BLaER1 (cell line): Measurements from ENCODE around the gene WDR91.
A peak's percentile ranks its signal among the peaks of the same experiment; 100 is the strongest.

Experiments used
- H3K27ac ChIP-seq: shearing (Covaris generic); formaldehyde crosslinking; 2 replicates; pipeline ENCODE4 v1.8.1; 2022
- H3K27me3 ChIP-seq: shearing (Covaris generic); formaldehyde crosslinking; 2 replicates; pipeline ENCODE4 v1.8.1; 2022
- H3K36me3 ChIP-seq: shearing (Covaris generic); formaldehyde crosslinking; 2 replicates; pipeline ENCODE4 v1.8.1; 2022
- H3K4me1 ChIP-seq: shearing (Covaris generic); formaldehyde crosslinking; 2 replicates; pipeline ENCODE4 v1.8.1; 2022
- H3K4me2 ChIP-seq: shearing (Covaris generic); formaldehyde crosslinking; 2 replicates; pipeline ENCODE4 v1.8.1; 2022
- H3K4me3 ChIP-seq: shearing (Covaris generic); formaldehyde crosslinking; 2 replicates; pipeline ENCODE4 v1.8.1; 2022
- H3K9ac ChIP-seq: shearing (Covaris generic); formaldehyde crosslinking; 2 replicates; pipeline ENCODE4 v1.8.1; 2022
- H3K9me3 ChIP-seq: shearing (Covaris generic); formaldehyde crosslinking; 2 replicates; pipeline ENCODE4 v1.8.1; 2022
- H4K20me1 ChIP-seq: shearing (Covaris generic); formaldehyde crosslinking; 2 replicates; pipeline ENCODE4 v1.8.1; 2022
- Cebpa-rat ChIP-seq: shearing (Covaris generic); IDR thresholded peaks from 2 replicates; pipeline ENCODE4 v1.8.1; 2022

Gene WDR91

GRCh38 chr7:135164357-135165061 is 46.8 kb downstream of the WDR91 start:
- Histone ChIP-seq H3K27ac (no peak overlapping the region), H3K36me3 (peaks cover 76% of the 10 kb centered on the region), H3K9me3 (peaks cover 23% of the 10 kb centered on the region), H4K20me1 (no peaks in the 10 kb centered on the region), H3K27me3 (no peaks in the 10 kb centered on the region), H3K4me1 (peaks cover 47% of the 10 kb centered on the region), H3K4me3 (no peak overlapping the region), H3K4me2 (no peak overlapping the region), H3K9ac (no peak overlapping the region)
- TF ChIP-seq Cebpa-rat, result no peak

GRCh38 chr7:135162382-135163001 is 48.8 kb downstream of the WDR91 start:
- H3K27ac ChIP-seq, result peak overlapping the region; percentile 95; the same call in 1 of the 2 replicates
- no peaks in the 10 kb centered on the region for H4K20me1 ChIP-seq
- peaks cover 32% of the 10 kb centered on the region for H3K4me1 ChIP-seq
- peaks cover 39% of the 10 kb centered on the region for H3K9me3 ChIP-seq
- TF ChIP-seq Cebpa-rat, result no peak
- peaks cover 80% of the 10 kb centered on the region for H3K36me3 ChIP-seq
- H3K9ac ChIP-seq, result no peak overlapping the region
- no peak overlapping the region for H3K4me2 ChIP-seq
- H3K27me3 ChIP-seq, result no peaks in the 10 kb centered on the region
- H3K4me3 ChIP-seq, result no peak overlapping the region

- Histone ChIP-seq H3K4me2 (peak overlapping the region; percentile 80; the same call in 1 of the 2 replicates), H3K36me3 (peaks cover 80% of the 10 kb centered on the region), H3K27ac (peak overlapping the region; percentile 95), H3K9me3 (peaks cover 47% of the 10 kb centered on the region), H4K20me1 (no peaks in the 10 kb centered on the region), H3K9ac (peak overlapping the region; percentile 74; the same call in 1 of the 2 replicates), H3K4me1 (peaks cover 29% of the 10 kb centered on the region), H3K4me3 (no peak overlapping the region), H3K27me3 (no peaks in the 10 kb centered on the region)
- TF ChIP-seq Cebpa-rat, result no peak
These were observed 49.7 kb downstream of the WDR91 start for GRCh38 chr7:135161669-135162068.

GRCh38 chr7:135160858-135161653 is 50.3 kb downstream of the WDR91 start:
- peak overlapping the region; percentile 74 for H3K9ac ChIP-seq
- H3K9me3 ChIP-seq, result peaks cover 53% of the 10 kb centered on the region
- no peaks in the 10 kb centered on the region for H4K20me1 ChIP-seq
- H3K27ac ChIP-seq, result peak overlapping the region; percentile 95
- peaks cover 29% of the 10 kb centered on the region for H3K4me1 ChIP-seq
- H3K4me3 ChIP-seq, result 0 out of 2 replicates have a peak overlapping the region, but pooled peaks have one; percentile 6
- peak; percentile 72; the same call in 1 of the 2 replicates for TF ChIP-seq Cebpa-rat
- no peaks in the 10 kb centered on the region for H3K27me3 ChIP-seq
- peak overlapping the region; percentile 80 for H3K4me2 ChIP-seq
- peaks cover 75% of the 10 kb centered on the region for H3K36me3 ChIP-seq

GRCh38 chr7:135160098-135160857 is 51.0 kb downstream of the WDR91 start:
- H3K9me3 ChIP-seq, result peaks cover 61% of the 10 kb centered on the region
- H3K4me3 ChIP-seq, result 0 out of 2 replicates have a peak overlapping the region, but pooled peaks have one; percentile 6
- peaks cover 29% of the 10 kb centered on the region for H3K4me1 ChIP-seq
- peak overlapping the region; percentile 95 for H3K27ac ChIP-seq
- H3K4me2 ChIP-seq, result peak overlapping the region; percentile 80
- peak overlapping the region; percentile 74 for H3K9ac ChIP-seq
- H4K20me1 ChIP-seq, result no peaks in the 10 kb centered on the region
- peaks cover 75% of the 10 kb centered on the region for H3K36me3 ChIP-seq
- TF ChIP-seq Cebpa-rat, result no peak
- H3K27me3 ChIP-seq, result no peaks in the 10 kb centered on the region

- H3K9ac ChIP-seq, result no peak overlapping the region; the same call in 1 of the 2 replicates
- H3K4me2 ChIP-seq, result peak overlapping the region; percentile 80
- H3K9me3 ChIP-seq, result peaks cover 63% of the 10 kb centered on the region
- no peak for TF ChIP-seq Cebpa-rat
- H3K36me3 ChIP-seq, result peaks cover 68% of the 10 kb centered on the region
- H3K4me3 ChIP-seq, result no peak overlapping the region
- H4K20me1 ChIP-seq, result no peaks in the 10 kb centered on the region
- H3K27ac ChIP-seq, result peak overlapping the region; percentile 95
- no peaks in the 10 kb centered on the region for H3K27me3 ChIP-seq
- peaks cover 29% of the 10 kb centered on the region for H3K4me1 ChIP-seq
These were observed 51.8 kb downstream of the WDR91 start for GRCh38 chr7:135159359-135160085.

GRCh38 chr7:135158874-135159273 is 52.5 kb downstream of the WDR91 start:
- Histone ChIP-seq H4K20me1 (no peaks in the 10 kb centered on the region), H3K27ac (no peak overlapping the region), H3K4me2 (no peak overlapping the region), H3K9me3 (peaks cover 65% of the 10 kb centered on the region), H3K27me3 (no peaks in the 10 kb centered on the region), H3K36me3 (peaks cover 61% of the 10 kb centered on the region), H3K9ac (no peak overlapping the region), H3K4me1 (peaks cover 29% of the 10 kb centered on the region), H3K4me3 (no peak overlapping the region)
- TF ChIP-seq Cebpa-rat, result no peak

- no peak for TF ChIP-seq Cebpa-rat
- Histone ChIP-seq H3K27ac (no peak overlapping the region), H4K20me1 (no peaks in the 10 kb centered on the region), H3K9ac (no peak overlapping the region), H3K9me3 (peaks cover 66% of the 10 kb centered on the region), H3K4me3 (no peak overlapping the region), H3K4me2 (no peak overlapping the region), H3K27me3 (no peaks in the 10 kb centered on the region), H3K36me3 (peaks cover 54% of the 10 kb centered on the region), H3K4me1 (peaks cover 29% of the 10 kb centered on the region)
These were observed 53.1 kb downstream of the WDR91 start for GRCh38 chr7:135158141-135158655.
